NCI-H510A treated with DMSO at 0.1 percent for 48 hours (cell line): ENCODE measurements around the gene HNRNPA1L2.
"Not testable (repeated sequence)": the region's sequence is repeated elsewhere in the genome, so short reads cannot be mapped to it uniquely, and the experiment has no call there.

Experiments
- DNase-seq: peaks from one replicate; lab custom pipeline; 2025; lab: John Stamatoyannopoulos, UW

Gene HNRNPA1L2

DNA sequence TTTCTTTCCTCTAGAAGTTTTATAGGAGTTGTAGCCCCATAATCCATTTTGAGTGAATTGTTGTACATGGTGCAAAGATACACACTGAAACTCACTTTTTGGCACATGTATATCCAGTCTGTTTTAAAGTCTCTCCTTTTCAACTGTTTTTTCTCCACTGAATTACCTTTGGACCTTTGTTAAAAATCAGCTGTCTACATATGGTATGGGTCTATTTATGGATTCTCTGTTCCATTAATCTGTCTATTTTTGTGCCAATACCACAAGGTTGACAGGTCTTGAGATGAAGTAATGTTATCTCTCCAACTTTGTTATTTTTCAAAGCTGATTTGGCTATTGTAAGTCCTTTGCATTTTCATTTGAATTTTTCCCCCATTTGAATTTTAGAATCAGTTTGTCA, 4.7 kb downstream of the HNRNPA1L2 start:
- DNase-seq = no peak

DNA sequence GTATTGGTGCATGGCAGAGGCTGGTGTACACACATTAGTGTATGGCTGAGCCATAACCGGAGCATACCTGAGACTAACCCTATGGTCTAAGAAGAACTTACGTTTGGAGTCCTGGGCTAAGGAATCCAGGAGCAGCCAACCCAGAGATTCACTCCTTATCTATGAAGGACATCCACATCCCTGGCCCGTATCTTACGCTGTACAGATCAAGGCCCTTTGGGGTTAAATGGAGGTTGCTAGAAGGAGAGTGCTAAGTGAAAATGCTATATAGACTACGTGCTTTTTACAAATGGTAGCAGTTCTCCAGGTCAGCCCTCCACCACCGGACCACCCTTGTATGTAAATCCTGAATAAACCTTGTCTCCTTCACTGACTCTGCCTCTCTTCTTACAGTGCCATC, 8.5 kb downstream of the HNRNPA1L2 start:
- no peak for DNase-seq

DNA sequence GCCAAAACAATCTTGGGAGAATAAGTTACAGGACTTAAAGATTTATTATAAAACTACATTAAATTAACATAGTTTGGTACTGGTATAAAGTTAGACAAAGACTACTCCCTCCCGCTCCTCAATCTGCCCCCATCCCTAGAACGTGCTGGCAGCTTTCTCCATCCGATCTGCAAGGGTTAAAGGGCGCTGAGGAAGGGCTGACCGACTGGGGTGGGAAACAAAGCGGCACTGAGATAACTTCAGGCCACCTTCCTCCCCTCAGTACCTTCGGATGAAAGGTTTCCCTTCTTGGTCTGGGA, 9.6 kb downstream of the HNRNPA1L2 start:
- peak; percentile 35 for DNase-seq

DNA sequence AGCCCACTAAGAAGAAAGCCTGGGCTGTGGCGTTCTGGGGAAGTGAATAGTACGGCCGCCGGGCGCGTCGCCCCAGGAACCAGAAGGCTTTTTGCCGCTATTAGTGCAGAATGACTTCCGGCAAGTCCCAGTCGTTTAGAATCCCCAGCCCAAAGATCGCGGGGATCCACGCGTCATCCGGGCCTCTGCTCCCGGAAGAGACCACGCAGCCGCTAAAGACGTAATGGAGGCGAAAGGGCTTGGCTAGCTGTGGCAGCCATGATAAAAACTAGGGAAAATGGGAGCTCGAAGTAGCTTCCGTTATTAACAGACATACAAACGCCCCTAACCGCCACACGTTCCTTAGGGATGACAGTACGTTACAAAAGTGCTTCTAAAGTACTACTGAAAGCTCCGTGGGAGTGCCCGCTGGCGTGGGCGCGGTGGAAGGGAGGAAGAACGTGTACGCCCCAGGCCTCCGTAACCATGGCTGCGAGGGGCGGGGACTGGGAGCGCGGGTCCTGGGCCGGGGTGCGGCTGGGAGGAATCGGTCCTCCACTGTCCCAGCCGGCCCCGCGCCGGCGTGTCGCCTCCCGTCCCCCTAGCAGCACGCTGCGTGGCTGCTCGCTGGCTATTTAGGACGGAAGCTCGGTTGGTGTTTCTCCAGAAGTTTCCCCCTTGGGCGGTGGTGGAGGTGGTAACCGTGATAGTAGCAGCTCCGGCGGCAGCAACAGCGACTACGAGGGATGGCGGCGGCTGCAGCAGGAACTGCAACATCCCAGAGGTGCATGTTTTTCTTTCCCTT, 10.2 kb downstream of the HNRNPA1L2 start, which contains the start of gene SUGT1:
Gene SUGT1 (plus strand): TSS at position 641 of the 784 bp plus-strand sequence. CDS start 85 bp downstream, at position 726.
- peak; percentile 92 for DNase-seq

DNA sequence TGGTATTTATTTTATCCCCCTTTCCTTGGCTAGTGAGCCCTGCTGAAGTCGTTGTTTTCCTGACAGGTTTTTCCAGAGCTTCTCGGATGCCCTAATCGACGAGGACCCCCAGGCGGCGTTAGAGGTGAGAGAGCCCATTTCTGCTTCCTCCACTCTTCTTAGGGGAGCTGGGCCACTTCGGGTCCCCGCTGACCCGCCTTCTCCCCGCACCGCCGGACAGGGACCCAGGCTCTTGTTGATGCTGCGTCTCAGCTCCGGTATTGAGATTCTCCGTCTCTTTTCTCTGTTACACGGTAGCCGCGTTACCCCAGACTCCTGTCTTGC, 10.7 kb downstream of the HNRNPA1L2 start:
- peak; percentile 46 for DNase-seq

DNA sequence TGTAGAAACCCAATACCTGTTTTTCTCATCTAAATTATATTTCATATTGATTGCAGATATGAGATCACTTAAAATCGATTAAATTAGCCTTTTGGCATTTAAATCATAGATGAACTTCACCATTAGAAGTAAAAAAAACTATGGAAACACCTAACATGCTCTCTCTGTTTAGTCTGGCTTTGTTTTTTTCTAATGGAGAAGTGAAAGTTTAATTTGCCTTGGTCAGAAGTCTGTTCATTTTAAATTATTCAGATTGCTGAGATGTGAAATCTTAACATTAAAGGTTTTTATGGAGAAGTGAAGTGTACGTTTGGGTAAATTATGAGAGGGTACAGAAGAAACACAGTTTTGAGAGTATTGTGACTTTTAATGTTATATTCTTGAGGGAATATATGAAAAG, 17.1 kb downstream of the HNRNPA1L2 start:
- DNase-seq = no peak

DNA sequence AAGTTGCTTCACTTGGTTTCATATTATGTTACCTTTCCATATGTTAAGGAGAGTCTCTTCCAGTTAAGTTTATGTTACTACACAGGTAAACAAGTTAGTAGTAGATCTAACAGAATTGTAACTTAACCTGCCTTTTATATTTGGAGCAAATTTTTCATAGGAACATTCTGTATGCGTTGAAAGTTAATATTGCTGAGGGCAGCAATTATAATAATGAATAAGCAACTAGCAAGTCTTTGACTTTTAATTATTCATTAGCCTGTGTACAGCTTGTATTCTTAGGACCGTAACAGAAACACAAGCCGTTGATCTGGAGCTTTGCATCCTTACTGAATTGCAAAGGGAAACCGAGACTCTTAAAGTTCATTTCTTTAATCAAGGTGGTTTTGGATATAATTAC, 22.0 kb downstream of the HNRNPA1L2 start:
- no peak for DNase-seq

DNA sequence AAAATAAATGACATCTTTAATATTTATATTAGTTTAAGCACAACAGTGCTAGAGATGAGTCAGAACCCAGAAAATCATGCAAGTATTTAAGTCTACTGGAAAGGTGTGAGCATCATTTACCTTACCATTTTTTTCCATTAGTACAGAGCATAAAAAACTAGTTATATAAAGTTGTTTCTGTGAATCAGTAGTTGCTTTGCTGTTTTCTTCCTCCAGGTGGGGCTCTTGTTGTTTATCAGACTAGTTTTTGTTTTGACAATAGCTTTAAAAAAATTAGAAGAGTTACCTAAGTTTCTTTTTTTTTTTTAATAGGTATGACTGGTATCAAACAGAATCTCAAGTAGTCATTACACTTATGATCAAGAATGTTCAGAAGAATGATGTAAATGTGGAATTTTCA, 23.1 kb downstream of the HNRNPA1L2 start:
- DNase-seq = no peak

DNA sequence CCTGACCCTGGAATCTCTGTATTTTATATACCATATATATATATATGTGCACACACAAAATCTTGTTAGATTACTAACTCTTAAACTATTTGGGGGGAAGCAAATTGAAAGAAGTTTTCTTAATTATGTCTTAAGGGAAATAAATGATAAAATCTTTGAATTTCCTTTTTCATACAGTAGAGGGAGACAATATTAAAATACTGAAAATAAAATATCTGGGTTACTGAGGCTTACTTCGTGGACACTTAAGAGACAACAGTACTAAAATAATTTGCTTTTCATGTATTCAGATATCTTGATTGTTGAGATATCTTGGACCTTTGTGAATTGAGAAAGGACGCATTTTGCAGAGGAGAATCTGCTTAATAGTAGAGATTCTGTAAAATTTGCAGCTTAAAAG, 27.4 kb downstream of the HNRNPA1L2 start:
- DNase-seq = no peak

DNA sequence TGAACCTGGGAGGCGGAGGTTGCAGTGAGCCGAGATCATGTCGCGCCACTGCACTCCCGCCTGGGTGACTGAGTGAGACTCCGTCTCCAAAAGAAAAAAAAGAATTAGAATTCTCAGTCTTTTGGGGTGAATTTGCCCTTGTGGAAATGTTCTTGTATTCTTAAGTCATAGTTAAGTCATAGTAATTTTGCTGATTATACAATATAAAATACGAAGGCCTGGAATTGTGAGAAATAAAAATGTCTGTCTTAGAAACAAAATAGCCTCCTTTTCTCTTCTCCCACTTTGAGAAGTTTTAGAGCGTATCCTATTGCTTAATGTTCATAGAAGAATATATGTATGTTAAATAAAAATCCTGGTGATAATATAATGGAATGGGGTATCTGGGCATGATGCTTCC, 28.5 kb downstream of the HNRNPA1L2 start:
- no peak for DNase-seq

DNA sequence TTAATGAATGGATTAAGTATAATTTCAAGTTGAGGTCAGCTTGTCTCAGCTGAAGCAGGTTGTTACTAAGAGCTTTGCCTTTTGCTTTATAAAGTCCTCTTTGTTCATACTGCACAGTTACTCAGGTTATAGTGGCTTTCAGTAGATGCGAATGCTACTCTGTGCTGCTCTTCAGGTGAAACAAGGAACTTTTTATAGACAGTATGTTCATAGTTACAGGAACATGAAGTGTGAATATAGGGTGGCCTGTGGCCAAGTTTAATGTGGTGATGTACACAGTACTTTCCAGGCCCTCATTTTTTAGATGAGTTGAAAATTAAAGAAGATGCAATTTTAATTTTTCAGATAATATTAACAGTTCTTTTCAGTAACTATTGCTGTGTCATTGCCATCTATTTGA, 31.2 kb downstream of the HNRNPA1L2 start:
- no peak for DNase-seq

DNA sequence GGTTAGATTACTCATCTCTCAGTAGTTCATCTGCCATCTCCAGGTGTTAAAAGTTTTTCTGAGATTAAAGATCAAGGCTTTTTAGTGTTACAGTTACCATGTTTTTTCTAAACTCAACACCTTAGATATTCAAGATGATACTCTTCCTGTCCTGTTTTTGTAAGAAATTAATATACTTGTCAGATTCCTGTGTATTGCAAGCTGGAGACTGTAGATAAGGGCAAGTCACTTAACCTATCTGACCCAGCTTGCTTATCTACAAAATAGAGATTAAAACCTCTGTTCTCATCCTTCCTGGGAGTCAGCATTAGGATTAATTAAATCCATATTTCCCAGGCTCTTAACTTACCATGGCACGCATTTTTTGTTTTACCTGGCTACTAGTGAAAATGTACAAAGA, 35.6 kb downstream of the HNRNPA1L2 start:
- no peak for DNase-seq

DNA sequence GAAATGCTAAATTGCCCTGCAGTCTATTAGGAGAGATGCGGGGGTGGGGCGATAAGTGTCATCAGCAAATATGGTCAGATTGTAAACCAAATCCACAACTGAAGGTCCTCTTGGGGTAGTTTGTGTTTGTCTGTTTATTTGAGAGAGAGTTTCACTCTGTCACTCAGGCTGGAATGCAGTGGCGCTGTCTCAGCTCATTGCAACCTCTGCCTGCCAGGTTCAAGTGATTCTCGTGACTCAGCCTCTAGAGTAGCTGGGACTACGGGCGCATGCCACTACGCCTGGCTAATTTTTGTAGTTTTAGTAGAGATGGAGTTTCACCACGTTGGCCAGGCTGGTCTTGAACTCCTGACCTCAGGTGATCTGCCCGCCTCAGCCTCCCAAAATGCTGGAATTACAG, 43.6 kb downstream of the HNRNPA1L2 start:
- DNase-seq = not testable (repeated sequence)

DNA sequence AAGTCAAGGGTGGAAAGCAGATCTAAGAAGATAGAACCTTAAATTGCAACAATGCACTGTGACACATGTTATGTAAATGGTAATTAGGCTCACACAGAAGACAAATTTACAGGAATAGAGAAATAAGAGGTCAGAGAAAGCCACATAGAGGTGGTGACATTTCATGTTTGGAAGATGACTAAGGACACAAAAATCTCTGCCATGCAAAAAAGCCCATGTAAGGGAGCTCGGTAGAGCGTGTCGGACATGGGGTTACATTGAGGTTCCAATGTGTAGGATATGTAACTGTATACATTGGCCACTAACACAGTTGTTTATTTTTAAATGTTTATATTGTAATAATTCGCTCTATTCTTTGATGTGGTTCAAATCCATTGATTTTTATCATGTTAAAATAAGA, 44.1 kb downstream of the HNRNPA1L2 start:
- DNase-seq = no peak
